Measurements from ENCODE around the gene TRAF2.

The TRAF2 gene

DNA sequence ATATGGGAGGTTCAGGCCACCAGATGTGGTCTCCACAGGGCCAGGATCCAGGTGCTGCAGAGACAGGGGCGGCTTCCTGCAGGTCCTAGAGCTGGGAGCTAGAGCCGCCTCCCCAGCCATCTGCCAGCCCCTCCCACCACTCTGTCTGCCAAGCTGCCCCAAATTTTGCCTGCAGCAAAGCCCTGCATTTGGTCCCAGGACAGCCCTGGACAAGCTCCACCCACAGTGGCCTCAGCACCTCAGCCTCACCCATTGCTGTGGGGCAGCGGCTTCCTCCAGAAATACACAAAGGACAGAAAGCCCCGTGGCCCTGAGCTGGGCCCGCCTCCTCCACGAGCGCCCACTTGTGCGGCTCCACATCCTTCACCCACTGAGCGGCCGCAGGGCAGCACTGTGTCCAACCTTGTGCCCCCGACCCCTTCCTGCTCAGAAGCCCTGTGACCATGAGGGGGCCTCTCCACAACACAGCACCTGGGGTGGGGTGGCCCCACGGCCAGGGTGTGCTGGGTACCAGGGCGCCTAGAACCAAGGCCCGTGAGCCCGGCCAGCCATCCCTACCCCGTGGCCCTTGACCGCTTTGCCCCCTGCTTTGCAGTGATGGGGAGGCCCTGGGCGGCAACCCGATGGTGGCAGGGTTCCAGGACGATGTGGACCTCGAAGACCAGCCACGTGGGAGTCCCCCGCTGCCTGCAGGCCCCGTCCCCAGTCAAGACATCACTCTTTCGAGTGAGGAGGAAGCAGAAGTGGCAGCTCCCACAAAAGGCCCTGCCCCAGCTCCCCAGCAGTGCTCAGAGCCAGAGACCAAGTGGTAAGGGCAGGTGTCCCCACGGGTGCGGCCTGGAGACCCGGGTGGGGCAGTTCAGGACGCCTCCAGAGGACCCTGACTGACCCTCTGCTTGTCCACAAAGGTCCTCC lies 47.7 kb upstream of the TRAF2 start:
- Histone ChIP-seq H3K4me3 (ENCODE audit: low read depth, low read length, poor library complexity, severe bottlenecking) (no peak overlapping the region), H3K4me2 (ENCODE audit: low read length) (no peak overlapping the region), H3K36me3 (ENCODE audit: insufficient read depth, low read length) (peaks cover 41% of the 10 kb centered on the region), H3K9me2 (ENCODE audit: low read depth, low read length) (no peaks in the 10 kb centered on the region), H3F3A (ENCODE audit: insufficient read depth, low read length) (no peaks in the 10 kb centered on the region), H3K27me3 (ENCODE audit: insufficient read depth, low read length) (no peaks in the 10 kb centered on the region), H3K4me1 (ENCODE audit: insufficient read depth, low read length, severe bottlenecking) (peaks cover 23% of the 10 kb centered on the region), H3K79me2 (ENCODE audit: insufficient read depth, low read length) (no peaks in the 10 kb centered on the region), H3K9me3 (ENCODE audit: low read length) (no peaks in the 10 kb centered on the region), H3K27ac (ENCODE audit: low read depth, low read length, poor library complexity, severe bottlenecking) (no peak overlapping the region), H3K9ac (ENCODE audit: low read length) (no peak overlapping the region), H4K20me1 (ENCODE audit: insufficient read depth, low read length) (no peaks in the 10 kb centered on the region), H2AFZ (ENCODE audit: low read length) (no peak overlapping the region)
- no peak for TF ChIP-seq EZH2 (IDR thresholded peaks at IDR 0.05; ENCODE audit: borderline replicate concordance, low read length)
- TF ChIP-seq, protein P1, sequence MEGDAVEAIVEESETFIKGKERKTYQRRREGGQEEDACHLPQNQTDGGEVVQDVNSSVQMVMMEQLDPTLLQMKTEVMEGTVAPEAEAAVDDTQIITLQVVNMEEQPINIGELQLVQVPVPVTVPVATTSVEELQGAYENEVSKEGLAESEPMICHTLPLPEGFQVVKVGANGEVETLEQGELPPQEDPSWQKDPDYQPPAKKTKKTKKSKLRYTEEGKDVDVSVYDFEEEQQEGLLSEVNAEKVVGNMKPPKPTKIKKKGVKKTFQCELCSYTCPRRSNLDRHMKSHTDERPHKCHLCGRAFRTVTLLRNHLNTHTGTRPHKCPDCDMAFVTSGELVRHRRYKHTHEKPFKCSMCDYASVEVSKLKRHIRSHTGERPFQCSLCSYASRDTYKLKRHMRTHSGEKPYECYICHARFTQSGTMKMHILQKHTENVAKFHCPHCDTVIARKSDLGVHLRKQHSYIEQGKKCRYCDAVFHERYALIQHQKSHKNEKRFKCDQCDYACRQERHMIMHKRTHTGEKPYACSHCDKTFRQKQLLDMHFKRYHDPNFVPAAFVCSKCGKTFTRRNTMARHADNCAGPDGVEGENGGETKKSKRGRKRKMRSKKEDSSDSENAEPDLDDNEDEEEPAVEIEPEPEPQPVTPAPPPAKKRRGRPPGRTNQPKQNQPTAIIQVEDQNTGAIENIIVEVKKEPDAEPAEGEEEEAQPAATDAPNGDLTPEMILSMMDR (IDR thresholded peaks at IDR 0.05; ENCODE audit: low read length), result no peak

- Histone ChIP-seq H3K9me3 (ENCODE audit: low read length) (no peaks in the 10 kb centered on the region), H3K27me3 (ENCODE audit: insufficient read depth, low read length) (no peaks in the 10 kb centered on the region), H3K36me3 (ENCODE audit: insufficient read depth, low read length) (peaks cover 41% of the 10 kb centered on the region), H3K4me1 (ENCODE audit: insufficient read depth, low read length, severe bottlenecking) (peaks cover 28% of the 10 kb centered on the region), H3K9me2 (ENCODE audit: low read depth, low read length) (no peaks in the 10 kb centered on the region), H3K27ac (ENCODE audit: low read depth, low read length, poor library complexity, severe bottlenecking) (no peak overlapping the region), H3F3A (ENCODE audit: insufficient read depth, low read length) (no peaks in the 10 kb centered on the region), H3K4me3 (ENCODE audit: low read depth, low read length, poor library complexity, severe bottlenecking) (no peak overlapping the region), H2AFZ (ENCODE audit: low read length) (no peak overlapping the region), H4K20me1 (ENCODE audit: insufficient read depth, low read length) (no peaks in the 10 kb centered on the region), H3K79me2 (ENCODE audit: insufficient read depth, low read length) (no peaks in the 10 kb centered on the region), H3K4me2 (ENCODE audit: low read length) (no peak overlapping the region), H3K9ac (ENCODE audit: low read length) (no peak overlapping the region)
- TF ChIP-seq EZH2 (IDR thresholded peaks at IDR 0.05; ENCODE audit: borderline replicate concordance, low read length), result no peak
- TF ChIP-seq, protein P1 (IDR thresholded peaks at IDR 0.05; ENCODE audit: low read length), result no peak
Measured at GRCh38 chr9:136839229-136840139, 46.8 kb upstream of the TRAF2 start.

GRCh38 chr9:136840140-136840876 lies 46.0 kb upstream of the TRAF2 start:
- Histone ChIP-seq H4K20me1 (ENCODE audit: insufficient read depth, low read length) (no peaks in the 10 kb centered on the region), H3K27ac (ENCODE audit: low read depth, low read length, poor library complexity, severe bottlenecking) (no peak overlapping the region), H3K4me2 (ENCODE audit: low read length) (no peak overlapping the region), H3K4me3 (ENCODE audit: low read depth, low read length, poor library complexity, severe bottlenecking) (no peak overlapping the region), H3K9me2 (ENCODE audit: low read depth, low read length) (no peaks in the 10 kb centered on the region), H3F3A (ENCODE audit: insufficient read depth, low read length) (no peaks in the 10 kb centered on the region), H3K4me1 (ENCODE audit: insufficient read depth, low read length, severe bottlenecking) (peaks cover 28% of the 10 kb centered on the region), H3K9me3 (ENCODE audit: low read length) (no peaks in the 10 kb centered on the region), H3K27me3 (ENCODE audit: insufficient read depth, low read length) (no peaks in the 10 kb centered on the region), H3K9ac (ENCODE audit: low read length) (no peak overlapping the region), H3K36me3 (ENCODE audit: insufficient read depth, low read length) (peaks cover 39% of the 10 kb centered on the region), H2AFZ (ENCODE audit: low read length) (no peak overlapping the region), H3K79me2 (ENCODE audit: insufficient read depth, low read length) (no peaks in the 10 kb centered on the region)
- TF ChIP-seq, protein P1 (IDR thresholded peaks at IDR 0.05; ENCODE audit: low read length), result no peak
- no peak for TF ChIP-seq EZH2 (IDR thresholded peaks at IDR 0.05; ENCODE audit: borderline replicate concordance, low read length)
